ENCODE data around the gene SLC13A5.
A peak's percentile ranks its signal among the peaks of the same experiment; 100 is the strongest.

The SLC13A5 gene

DNA sequence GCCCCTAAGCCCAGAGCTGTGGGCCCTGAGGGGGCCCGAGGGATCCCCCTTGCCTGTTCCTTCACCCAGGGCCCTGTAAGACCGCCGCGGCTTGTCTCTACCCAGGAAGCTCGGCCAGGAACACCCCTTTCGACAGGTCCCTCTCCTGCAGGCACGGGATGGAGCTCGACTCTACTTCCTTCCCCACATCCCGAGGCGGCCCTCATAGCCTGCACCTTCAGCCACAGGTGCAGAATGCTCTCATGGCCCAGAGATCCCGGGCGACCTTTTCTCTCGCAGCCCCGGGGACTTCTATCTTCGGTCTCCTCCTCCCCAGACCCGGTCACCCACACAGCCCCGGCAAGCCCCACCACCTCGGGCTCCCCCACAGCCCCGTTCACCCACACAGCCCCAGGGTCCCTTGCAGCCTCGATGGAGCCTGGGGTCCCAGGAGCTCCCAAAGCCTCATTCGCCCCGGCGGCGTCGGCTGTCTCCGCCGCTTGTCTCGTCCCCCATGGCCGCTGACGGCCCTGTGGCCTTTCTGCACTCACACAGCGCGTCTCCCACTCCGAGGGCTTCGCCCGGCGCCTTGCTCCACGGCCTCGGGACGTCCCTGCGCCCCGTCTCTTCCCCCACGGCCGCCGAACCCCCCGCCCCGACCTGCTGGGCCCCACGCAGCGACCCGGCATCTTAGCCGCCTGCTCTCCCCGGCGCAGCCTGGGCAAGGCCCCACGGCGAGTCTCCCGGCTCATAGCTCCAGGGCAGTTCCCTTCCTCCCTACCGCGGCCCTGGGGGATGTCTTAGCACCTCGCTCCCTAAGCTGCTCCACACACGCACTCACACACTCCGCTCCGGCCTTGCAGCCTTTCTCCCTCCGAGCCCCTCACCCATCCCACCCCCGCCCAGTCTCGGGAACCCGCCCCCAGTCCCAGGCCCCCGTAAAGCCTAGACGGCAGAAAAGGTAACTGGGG, 73.3 kb downstream of the SLC13A5 start:
- Histone ChIP-seq H3K36me3 (ENCODE audit: control insufficient read depth, insufficient read depth, low read length) (no peaks in the 10 kb centered on the region), H3K4me1 (ENCODE audit: control insufficient read depth, insufficient read depth, low read length) (no peaks in the 10 kb centered on the region), H3K4me3 (ENCODE audit: low read depth, low read length) (peak overlapping the region; percentile 94), H3K9me3 (ENCODE audit: control insufficient read depth, insufficient read depth, low read length) (no peaks in the 10 kb centered on the region), H3K9ac (ENCODE audit: low read depth, low read length) (peak overlapping the region; percentile 47), H3K27me3 (ENCODE audit: control insufficient read depth, insufficient read depth, low read length) (no peaks in the 10 kb centered on the region)

DNA sequence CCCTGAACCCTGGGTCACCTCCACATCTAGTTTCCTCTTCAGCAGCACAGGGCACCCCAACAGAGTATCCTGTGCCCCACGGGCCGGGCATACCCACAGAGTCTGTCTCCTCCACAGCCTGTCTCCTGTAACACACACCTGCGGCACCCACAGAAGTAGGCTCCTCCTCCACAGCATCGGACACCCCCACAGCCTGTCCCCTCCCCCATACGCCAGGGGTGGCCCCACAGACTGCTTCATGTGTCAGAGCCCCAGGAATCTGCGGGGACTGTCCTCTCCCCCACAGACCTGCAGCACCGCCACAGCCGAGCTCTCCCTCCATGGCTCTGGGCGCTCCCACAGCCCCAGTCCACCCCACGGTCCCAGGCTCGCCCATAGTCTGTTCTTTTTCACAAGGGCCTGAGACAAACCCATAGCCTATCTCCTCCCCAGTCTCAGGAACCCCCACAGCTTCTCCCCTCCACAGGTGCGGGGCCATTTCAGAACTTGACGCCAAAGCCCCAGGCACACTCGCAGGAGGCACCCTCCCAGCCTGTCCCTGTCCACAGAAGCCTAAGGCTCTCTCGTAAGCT, 74.1 kb downstream of the SLC13A5 start:
- H3K36me3 ChIP-seq (ENCODE audit: control insufficient read depth, insufficient read depth, low read length) = no peaks in the 10 kb centered on the region
- H3K4me1 ChIP-seq (ENCODE audit: control insufficient read depth, insufficient read depth, low read length) = no peaks in the 10 kb centered on the region
- H3K27me3 ChIP-seq (ENCODE audit: control insufficient read depth, insufficient read depth, low read length) = no peaks in the 10 kb centered on the region
- H3K9me3 ChIP-seq (ENCODE audit: control insufficient read depth, insufficient read depth, low read length) = no peaks in the 10 kb centered on the region
- H3K4me3 ChIP-seq (ENCODE audit: low read depth, low read length) = peak overlapping the region; percentile 94
- peak overlapping the region; percentile 47 for H3K9ac ChIP-seq (ENCODE audit: low read depth, low read length)

DNA sequence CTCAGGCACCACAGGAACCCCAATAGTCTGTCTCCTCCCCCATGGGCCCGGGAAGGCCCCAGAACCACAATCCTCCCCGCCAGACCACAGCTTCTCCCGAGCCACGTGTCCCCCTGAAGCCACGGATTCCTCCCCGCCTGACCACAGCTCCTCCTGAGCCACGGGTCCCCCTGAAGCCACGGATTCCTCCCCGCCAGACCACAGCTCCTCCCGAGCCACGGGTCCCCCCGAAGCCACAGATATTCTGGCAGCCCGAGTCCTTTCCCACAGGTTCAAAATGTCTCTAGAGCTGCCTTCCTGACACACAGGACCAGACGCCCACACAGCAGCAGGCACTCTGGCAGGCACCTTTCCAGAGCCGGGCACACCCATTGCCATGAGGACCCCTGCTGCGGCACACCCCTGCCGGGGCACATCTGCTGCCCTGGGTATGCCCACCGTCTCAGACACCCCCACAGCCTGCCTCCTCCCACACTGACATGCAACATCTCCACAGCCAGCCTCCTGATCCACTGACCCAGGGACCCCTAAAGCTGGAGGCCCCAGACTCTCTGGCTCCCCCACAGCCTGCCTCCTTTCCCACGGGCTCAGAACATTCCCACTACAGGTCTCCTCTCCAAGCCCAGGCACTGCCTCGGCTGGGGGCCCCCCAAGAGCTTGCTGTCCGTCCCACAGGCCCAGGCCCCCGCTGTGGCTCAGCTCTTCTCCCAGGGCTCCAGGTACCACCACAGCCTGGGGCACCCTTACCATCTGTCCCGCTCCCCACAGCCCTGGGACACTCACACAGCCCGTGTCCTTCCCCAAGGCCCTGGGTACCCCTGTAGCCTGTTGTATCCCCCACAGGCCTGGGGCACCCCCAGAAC, 74.9 kb downstream of the SLC13A5 start:
- Histone ChIP-seq H3K27me3 (ENCODE audit: control insufficient read depth, insufficient read depth, low read length) (no peaks in the 10 kb centered on the region), H3K36me3 (ENCODE audit: control insufficient read depth, insufficient read depth, low read length) (no peaks in the 10 kb centered on the region), H3K4me3 (ENCODE audit: low read depth, low read length) (no peak overlapping the region), H3K4me1 (ENCODE audit: control insufficient read depth, insufficient read depth, low read length) (no peaks in the 10 kb centered on the region), H3K9ac (ENCODE audit: low read depth, low read length) (no peak overlapping the region), H3K9me3 (ENCODE audit: control insufficient read depth, insufficient read depth, low read length) (no peaks in the 10 kb centered on the region)

DNA sequence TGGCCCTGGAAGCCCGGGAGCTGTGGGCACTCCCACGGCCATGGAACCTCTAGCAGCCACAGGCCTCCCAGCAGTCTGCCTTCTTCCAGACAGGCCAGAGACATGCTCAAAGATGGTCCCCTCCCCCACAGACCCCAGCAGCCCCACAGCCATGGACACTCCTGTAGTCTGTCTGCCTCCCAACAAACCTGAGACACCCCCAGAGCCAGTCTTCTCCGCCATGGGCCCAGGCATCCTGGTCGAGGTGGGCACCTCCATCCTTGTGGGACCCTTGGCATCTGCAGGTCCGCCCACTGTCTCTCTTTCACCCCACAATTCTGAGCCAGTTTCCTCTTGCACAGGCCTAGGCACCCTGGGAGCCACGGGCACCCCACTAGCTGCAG, 75.7 kb downstream of the SLC13A5 start:
- Histone ChIP-seq H3K4me3 (ENCODE audit: low read depth, low read length) (no peak overlapping the region), H3K36me3 (ENCODE audit: control insufficient read depth, insufficient read depth, low read length) (no peaks in the 10 kb centered on the region), H3K9ac (ENCODE audit: low read depth, low read length) (no peak overlapping the region), H3K9me3 (ENCODE audit: control insufficient read depth, insufficient read depth, low read length) (no peaks in the 10 kb centered on the region), H3K27me3 (ENCODE audit: control insufficient read depth, insufficient read depth, low read length) (no peaks in the 10 kb centered on the region), H3K4me1 (ENCODE audit: control insufficient read depth, insufficient read depth, low read length) (no peaks in the 10 kb centered on the region)

DNA sequence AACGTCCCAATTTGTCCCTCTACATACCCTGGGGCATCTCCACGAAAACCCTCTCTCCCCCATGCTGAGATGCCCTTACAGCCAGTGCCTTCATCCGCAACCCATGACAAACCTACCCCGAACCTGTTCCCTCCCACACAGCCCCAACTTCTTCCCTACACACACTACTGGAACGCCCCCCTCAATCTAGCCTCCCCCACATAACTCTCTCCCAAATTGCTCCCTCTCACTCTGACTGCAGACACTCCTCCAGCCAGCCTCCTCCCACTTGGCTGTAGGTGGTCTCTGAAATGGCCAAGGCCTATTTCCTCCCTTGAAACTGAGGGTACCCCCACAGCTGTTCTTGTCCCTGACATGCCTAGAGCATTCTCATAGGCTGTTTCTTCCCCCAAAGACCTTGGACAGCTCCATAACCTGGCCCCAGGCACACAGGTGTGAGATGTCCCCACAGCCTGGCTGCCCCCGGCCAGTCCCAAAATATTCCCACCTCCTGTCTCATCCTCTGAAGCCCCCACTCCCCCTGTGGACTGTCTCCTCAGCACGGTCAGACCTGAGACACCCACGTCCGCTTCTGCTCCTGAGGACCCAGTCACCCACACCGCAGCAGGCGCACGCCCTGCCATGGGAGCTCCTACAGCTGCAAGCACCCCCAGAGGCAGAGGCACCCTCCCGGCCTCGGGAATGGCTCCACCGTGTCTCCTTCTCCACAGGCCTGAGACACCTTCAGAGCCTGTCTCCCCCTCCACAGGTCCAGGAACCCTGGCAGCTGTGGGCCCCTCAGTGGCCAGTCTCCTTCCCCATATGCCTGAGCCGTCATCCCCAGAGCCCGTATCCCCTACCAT, 76.3 kb downstream of the SLC13A5 start:
- H3K27me3 ChIP-seq (ENCODE audit: control insufficient read depth, insufficient read depth, low read length) = no peaks in the 10 kb centered on the region
- H3K4me1 ChIP-seq (ENCODE audit: control insufficient read depth, insufficient read depth, low read length) = no peaks in the 10 kb centered on the region
- no peaks in the 10 kb centered on the region for H3K9me3 ChIP-seq (ENCODE audit: control insufficient read depth, insufficient read depth, low read length)
- H3K9ac ChIP-seq (ENCODE audit: low read depth, low read length) = no peak overlapping the region
- H3K36me3 ChIP-seq (ENCODE audit: control insufficient read depth, insufficient read depth, low read length) = no peaks in the 10 kb centered on the region
- no peak overlapping the region for H3K4me3 ChIP-seq (ENCODE audit: low read depth, low read length)

DNA sequence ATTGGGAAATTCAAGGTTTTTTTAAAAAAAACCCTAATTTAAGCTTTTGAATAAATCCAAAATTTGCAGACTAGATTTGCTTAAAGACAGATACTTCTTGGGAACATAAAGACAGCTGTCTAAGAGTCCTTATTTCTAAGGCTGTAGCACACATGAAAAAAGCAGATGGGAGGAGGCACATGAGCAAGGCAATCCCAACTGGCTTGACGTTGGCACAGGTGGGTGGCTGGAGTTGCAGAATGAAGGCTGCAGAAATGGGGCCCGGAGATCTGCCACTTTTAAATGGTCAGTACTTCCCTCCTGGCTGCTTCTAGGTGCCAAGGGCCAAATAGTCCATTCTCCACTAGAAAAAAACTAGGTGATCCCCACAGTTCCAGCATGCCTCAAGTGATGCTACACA, 77.1 kb downstream of the SLC13A5 start:
- Histone ChIP-seq H3K4me1 (ENCODE audit: control insufficient read depth, insufficient read depth, low read length) (no peaks in the 10 kb centered on the region), H3K4me3 (ENCODE audit: low read depth, low read length) (no peak overlapping the region), H3K36me3 (ENCODE audit: control insufficient read depth, insufficient read depth, low read length) (no peaks in the 10 kb centered on the region), H3K9ac (ENCODE audit: low read depth, low read length) (no peak overlapping the region), H3K9me3 (ENCODE audit: control insufficient read depth, insufficient read depth, low read length) (no peaks in the 10 kb centered on the region), H3K27me3 (ENCODE audit: control insufficient read depth, insufficient read depth, low read length) (no peaks in the 10 kb centered on the region)
